Stimulated activated CD8-positive, alpha-beta memory T cell treated with anti-CD3 and anti-CD28 coated beads, Interleukin-15, amount 100 ng/mL, for 1 hour (primary cell): ENCODE measurements around the gene ADPRH.
"Not testable (repeated sequence)": the region's sequence is repeated elsewhere in the genome, so short reads cannot be mapped to it uniquely, and the experiment has no call there.

Experiments
- DNase-seq: peaks from one replicate; pipeline ENCODE4 v3.0.0-alpha.2; 2020; ENCODE audit warnings: low read depth

ADPRH gene

GRCh38 chr3:119560160-119560559 lies 19.1 kb upstream of the ADPRH start:
- DNase-seq, result no peak

- no peak for DNase-seq
Observed at GRCh38 chr3:119562307-119562961, 16.9 kb upstream of the ADPRH start.

GRCh38 chr3:119563334-119563733 lies 16.0 kb upstream of the ADPRH start:
- DNase-seq, result not testable (repeated sequence)

GRCh38 chr3:119569156-119569555 lies 10.1 kb upstream of the ADPRH start:
- DNase-seq, result no peak

GRCh38 chr3:119570229-119570628 lies 9.1 kb upstream of the ADPRH start:
- DNase-seq, result no peak

GRCh38 chr3:119571230-119571629 lies 8.1 kb upstream of the ADPRH start:
- DNase-seq, result no peak

- no peak for DNase-seq
Observed at GRCh38 chr3:119571688-119572087, 7.6 kb upstream of the ADPRH start.

GRCh38 chr3:119575507-119575906 lies 3.8 kb upstream of the ADPRH start:
- DNase-seq, result no peak

GRCh38 chr3:119580067-119580760 lies 922 bp downstream of the ADPRH start:
- DNase-seq, result no peak

- no peak for DNase-seq
Observed at GRCh38 chr3:119582178-119582577, 2.9 kb downstream of the ADPRH start.

GRCh38 chr3:119585208-119585607 lies 5.9 kb downstream of the ADPRH start:
- no peak for DNase-seq

- no peak for DNase-seq
Observed at GRCh38 chr3:119585856-119586570, 6.7 kb downstream of the ADPRH start.

- DNase-seq, result no peak
Observed at GRCh38 chr3:119586733-119587172, 7.5 kb downstream of the ADPRH start.

- DNase-seq, result no peak
Observed at GRCh38 chr3:119588112-119588511, 8.8 kb downstream of the ADPRH start.

GRCh38 chr3:119589102-119589773 lies 9.9 kb downstream of the ADPRH start:
- no peak for DNase-seq

- DNase-seq, result no peak
Observed at GRCh38 chr3:119590706-119591105, 11.4 kb downstream of the ADPRH start.

- no peak for DNase-seq
Observed at GRCh38 chr3:119592861-119593260, 13.6 kb downstream of the ADPRH start.

GRCh38 chr3:119594066-119594465 lies 14.8 kb downstream of the ADPRH start:
- no peak for DNase-seq

GRCh38 chr3:119594929-119595328 lies 15.6 kb downstream of the ADPRH start:
- not testable (repeated sequence) for DNase-seq

GRCh38 chr3:119595639-119596334 lies 16.5 kb downstream of the ADPRH start:
- DNase-seq, result no peak

GRCh38 chr3:119596398-119596797 lies 17.1 kb downstream of the ADPRH start:
- DNase-seq, result no peak
